IMR-90 (cell line): Measurements from ENCODE around the gene PROCA1. TPM values are rescaled to one million over a fixed set of nuclear protein-coding genes. Genes with fewer than 3 reads are reported as not detected.

Source experiments
- ATAC-seq: fragments of 200-7000 bp; cut with Tn5 transposase; 2 replicates; pipeline ENCODE4 v1.9.1; 2020; ENCODE audit warnings: low read depth, mild to moderate bottlenecking, moderate library complexity
- BruUV-seq: library from RNA; stranded (reverse); fragments of 400-500 nt; replicated peaks from 2 replicates; lab custom pipeline; 2021; lab: Mats Ljungman, UMichigan
- CTCF ChIA-PET: fragments of 300-600 bp; formaldehyde crosslinking; extraction: SDS; loops from one replicate; lab custom pipeline; 2021; ENCODE audit warnings: antibody characterized with exemption; lab: Yijun Ruan, JAX
- POLR2A ChIA-PET: fragments of 300-600 bp; sonication (Branson Sonifier 250); formaldehyde crosslinking; loops from one replicate; lab custom pipeline; 2022; ENCODE audit warnings: antibody characterized with exemption; ENCODE audit not compliant: unreplicated experiment; lab: Charles Lee
- DNase-seq: peaks from one replicate; pipeline ENCODE4 v3.0.0; 2013
- H2AFZ ChIP-seq: replicated peaks from 2 replicates; pipeline ENCODE3; 2013; ENCODE audit warnings: low read length, mild to moderate bottlenecking; ENCODE audit not compliant: poor library complexity
- H2AK5ac ChIP-seq: 2 replicates; pipeline ENCODE4 v1.6.1; 2013; ENCODE audit warnings: low read depth, low read length, inconsistent platforms
- H2AK9ac ChIP-seq: replicated peaks from 2 replicates; pipeline ENCODE3; 2013; ENCODE audit warnings: mild to moderate bottlenecking, low read depth, low read length, moderate library complexity; ENCODE audit not compliant: poor library complexity
- H2BK120ac ChIP-seq: 2 replicates; pipeline ENCODE4 v1.6.1; 2013; ENCODE audit warnings: low read depth, low read length, inconsistent platforms
- H2BK15ac ChIP-seq: 3 replicates; pipeline ENCODE4 v1.6.1; 2013; ENCODE audit warnings: low read depth, low read length, inconsistent platforms
- H2BK20ac ChIP-seq: 2 replicates; pipeline ENCODE4 v1.6.1; 2013; ENCODE audit warnings: low read depth, mild to moderate bottlenecking, inconsistent platforms, low read length, moderate library complexity
- H2BK5ac ChIP-seq: 2 replicates; pipeline ENCODE4 v1.6.1; 2013; ENCODE audit warnings: mild to moderate bottlenecking, low read depth, low read length, inconsistent platforms; ENCODE audit not compliant: poor library complexity, severe bottlenecking
- H3K14ac ChIP-seq: replicated peaks from 2 replicates; pipeline ENCODE4 v1.6.1; 2013; ENCODE audit warnings: low read depth, low read length, inconsistent platforms
- H3K18ac ChIP-seq: 2 replicates; pipeline ENCODE4 v1.6.1; 2013; ENCODE audit warnings: low read depth, low read length, control low read depth
- H3K23ac ChIP-seq: 2 replicates; pipeline ENCODE4 v1.6.1; 2013; ENCODE audit warnings: low read depth, low read length, inconsistent platforms
- H3K27ac ChIP-seq: 2 replicates; pipeline ENCODE4 v1.5.1; 2013; ENCODE audit warnings: mild to moderate bottlenecking, control low read depth, low read length; ENCODE audit not compliant: insufficient read depth
- H3K27me3 ChIP-seq: 2 replicates; pipeline ENCODE4 v1.6.1; 2013; ENCODE audit warnings: low read length; ENCODE audit not compliant: control insufficient read depth, insufficient read depth
- H3K36me3 ChIP-seq: 2 replicates; pipeline ENCODE4 v1.6.1; 2013; ENCODE audit warnings: low read length, mixed read lengths; ENCODE audit not compliant: control insufficient read depth, insufficient read depth
- H3K4ac ChIP-seq: 2 replicates; pipeline ENCODE4 v1.6.1; 2013; ENCODE audit warnings: low read depth, low read length, inconsistent platforms
- H3K4me1 ChIP-seq: 2 replicates; pipeline ENCODE4 v1.6.1; 2013; ENCODE audit warnings: low read length, mixed read lengths; ENCODE audit not compliant: control insufficient read depth, insufficient read depth
- H3K4me2 ChIP-seq: 2 replicates; pipeline ENCODE4 v1.6.1; 2013; ENCODE audit warnings: low read depth, mild to moderate bottlenecking, control low read depth, low read length, moderate library complexity
- H3K4me3 ChIP-seq: 2 replicates; pipeline ENCODE4 v1.5.1; 2013; ENCODE audit warnings: low read depth, mild to moderate bottlenecking, control low read depth, low read length, moderate library complexity; ENCODE audit not compliant: insufficient read depth
- H3K56ac ChIP-seq: 2 replicates; pipeline ENCODE4 v1.6.1; 2013; ENCODE audit warnings: low read length, inconsistent platforms; ENCODE audit not compliant: insufficient read depth; ENCODE audit errors: extremely low read depth
- H3K79me1 ChIP-seq, 2 experiments: 2 replicates each; pipeline ENCODE4 v1.6.1; 2013; ENCODE audit warnings: low read length in 2 of 2, inconsistent platforms in 1 of 2, low read depth in 1 of 2
- H3K9ac ChIP-seq: 2 replicates; pipeline ENCODE4 v1.6.1; 2013; ENCODE audit warnings: low read depth, low read length, control low read depth
- H3K9me1 ChIP-seq: 2 replicates; pipeline ENCODE4 v1.6.1; 2013; ENCODE audit warnings: low read length, inconsistent platforms; ENCODE audit not compliant: insufficient read depth
- H3K9me3 ChIP-seq: 2 replicates; pipeline ENCODE4 v1.6.1; 2013; ENCODE audit warnings: low read length; ENCODE audit not compliant: control insufficient read depth, insufficient read depth
- H4K20me1 ChIP-seq: 2 replicates; pipeline ENCODE4 v1.6.1; 2013; ENCODE audit warnings: low read length, inconsistent platforms; ENCODE audit not compliant: insufficient read depth
- H4K5ac ChIP-seq: 2 replicates; pipeline ENCODE4 v1.6.1; 2013; ENCODE audit warnings: mild to moderate bottlenecking, low read depth, low read length, control low read depth
- H4K8ac ChIP-seq, 2 experiments: 2 replicates each; pipeline ENCODE4 v1.6.1; 2013; ENCODE audit warnings: low read depth in 2 of 2, low read length in 2 of 2, control low read depth in 1 of 2, inconsistent platforms in 1 of 2
- H4K91ac ChIP-seq: 2 replicates; pipeline ENCODE4 v1.6.1; 2013; ENCODE audit warnings: low read depth, low read length, inconsistent platforms; ENCODE audit not compliant: insufficient read depth
- BHLHE40 ChIP-seq: fragments of 150-350 bp; IDR thresholded peaks from 2 replicates; pipeline ENCODE4 v1.6.1; 2016; ENCODE audit warnings: mild to moderate bottlenecking, low read depth, low read length
- CEBPB ChIP-seq: IDR thresholded peaks from 2 replicates; pipeline ENCODE4 v1.6.1; 2012; ENCODE audit warnings: low read depth, low read length, improper control_type of control experiment
- CTCF ChIP-seq: conservative IDR thresholded peaks from 2 replicates; pipeline ENCODE4 v1.5.1; 2012; ENCODE audit warnings: mild to moderate bottlenecking, low read depth, low read length, improper control_type of control experiment
- ELK1 ChIP-seq: fragments of 150-350 bp; IDR thresholded peaks from 2 replicates; pipeline ENCODE4 v1.6.1; 2016; ENCODE audit warnings: low read depth, mild to moderate bottlenecking, low read length, moderate library complexity, borderline replicate concordance
- FOS ChIP-seq: fragments of 150-350 bp; IDR thresholded peaks from 2 replicates; pipeline ENCODE4 v1.6.1; 2016; ENCODE audit warnings: low read depth, low read length
- MAFK ChIP-seq: IDR thresholded peaks from 2 replicates; pipeline ENCODE4 v1.6.1; 2012; ENCODE audit warnings: low read depth, low read length, improper control_type of control experiment
- MAZ ChIP-seq: IDR thresholded peaks from 2 replicates; pipeline ENCODE4 v1.6.1; 2012; ENCODE audit warnings: low read depth, mild to moderate bottlenecking, low read length, improper control_type of control experiment, moderate library complexity, borderline replicate concordance
- MXI1 ChIP-seq: IDR thresholded peaks from 2 replicates; pipeline ENCODE4 v1.6.1; 2012; ENCODE audit warnings: low read depth, mild to moderate bottlenecking, low read length, moderate library complexity, borderline replicate concordance
- NFE2L2 ChIP-seq: fragments of 150-350 bp; IDR thresholded peaks from 2 replicates; pipeline ENCODE4 v1.6.1; 2016; ENCODE audit warnings: low read depth, mild to moderate bottlenecking, low read length
- POLR2A ChIP-seq: IDR thresholded peaks from 2 replicates; pipeline ENCODE4 v1.6.1; 2012; ENCODE audit warnings: mild to moderate bottlenecking, low read depth, low read length
- RCOR1 ChIP-seq: IDR thresholded peaks from 2 replicates; pipeline ENCODE4 v1.6.1; 2012; ENCODE audit warnings: mild to moderate bottlenecking, low read length, improper control_type of control experiment; ENCODE audit not compliant: insufficient replicate concordance
- RFX5 ChIP-seq: IDR thresholded peaks from 2 replicates; pipeline ENCODE4 v1.8.0; 2012; ENCODE audit warnings: low read depth, mild to moderate bottlenecking, low read length, moderate library complexity
- SMC3 ChIP-seq: fragments of 150-350 bp; IDR thresholded peaks from 2 replicates; pipeline ENCODE4 v1.6.1; 2016; ENCODE audit warnings: low read depth, mild to moderate bottlenecking, antibody characterized with exemption, low read length, moderate library complexity
- USF2 ChIP-seq: fragments of 150-350 bp; IDR thresholded peaks from 2 replicates; pipeline ENCODE4 v1.6.1; 2017; ENCODE audit warnings: mild to moderate bottlenecking, antibody characterized with exemption, low read length, low read depth
- WGBS, 2 experiments: methylation state at CpG; one replicate each; pipeline versions ENCODE4 v1.1.5 to v1.1.7; 2013; ENCODE audit warnings: missing lambda C conversion rate in 2 of 2; ENCODE audit not compliant: insufficient read length in 1 of 2; ENCODE audit errors: extremely low coverage in 2 of 2; 5-methylcytosine and 5-hydroxymethylcytosine counted together
- dilution Hi-C: fragments of 300-500 bp; cut with HindIII; formaldehyde crosslinking; loops from one replicate; pipeline ENCODE4 v1.14.3; 2018; ENCODE audit warnings: low sequenced_read_pairs; ENCODE audit not compliant: unreplicated experiment
- in situ Hi-C: fragments of 300-500 bp; cut with MboI; formaldehyde crosslinking; loops from 3 replicates; pipeline ENCODE4 v1.14.3; 2019; ENCODE audit warnings: low sequenced_read_pairs, inconsistent platforms, mixed read lengths
- intact Hi-C: fragments of 100-400 bp; cut with micrococcal nuclease; formaldehyde crosslinking; loops from 2 replicates; pipeline ENCODE4 v1.10.0; 2022
- polyA plus RNA-seq, 3 experiments: library from polyadenylated mRNA; depleted of rRNA; stranded (reverse); fragments of >200 nt; gene quantifications; 2 replicates each; pipeline ENCODE4 v1.2.3, GENCODE V29; 2012; ENCODE audit warnings: low replicate concordance in 1 of 3
- total RNA-seq: library from RNA; depleted of rRNA; stranded (reverse); fragments of >200 nt; gene quantifications from 2 replicates; pipeline ENCODE4 v1.2.3, GENCODE V29; 2012

PROCA1 gene
- total and polyA plus RNA-seq, 2 of the 4 experiments (the other 2 are of a cell fraction) = 0.36 to 1.7 TPM

GRCh38 chr17:28717578-28718332, 6.1 kb upstream of the PROCA1 start, which contains the start of gene RAB34:
Gene RAB34 (minus strand): TSS chr17:28717868. CDS start chr17:28717266, 602 bp downstream.
- Histone ChIP-seq H3K56ac (peak within 1 kb of the TSS; percentile 96), H2AFZ (peak within 1 kb of the TSS; percentile 96), H3K27me3 (no peaks in the 10 kb centered on the region), H3K14ac (peak within 1 kb of the TSS; percentile 89), H2BK120ac (peak within 1 kb of the TSS; percentile 96), H3K27ac (peak within 1 kb of the TSS; percentile 98), H3K4me3 (peak within 1 kb of the TSS; percentile 80), H3K9ac (peak within 1 kb of the TSS; percentile 96), H3K18ac (peak within 1 kb of the TSS; percentile 98), H3K4ac (peak within 1 kb of the TSS; percentile 99), H2AK5ac (peak within 1 kb of the TSS; percentile 100), H3K36me3 (peaks cover 42% of the 10 kb centered on the region), H2BK20ac (peak within 1 kb of the TSS; percentile 91), H4K8ac (peak within 1 kb of the TSS; percentile 92 to 94), H2BK5ac (peak within 1 kb of the TSS; percentile 99), H3K23ac (peak within 1 kb of the TSS; percentile 95), H2BK15ac (peak within 1 kb of the TSS; percentile 99), H2AK9ac (peak within 1 kb of the TSS; percentile 99), H3K9me1 (peaks cover 19% of the 10 kb centered on the region; the same call in 1 of the 2 replicates), H3K79me1 (peaks cover 5 to 61% of the 10 kb centered on the region in 2 experiments; a peak in 3 of 4 replicates), H3K9me3 (no peaks in the 10 kb centered on the region), H4K5ac (peak within 1 kb of the TSS; percentile 97), H4K20me1 (peaks cover 44% of the 10 kb centered on the region), H4K91ac (peak within 1 kb of the TSS; percentile 96), H3K4me2 (peak within 1 kb of the TSS; percentile 97), H3K4me1 (peaks cover 13% of the 10 kb centered on the region)
- ATAC-seq = peak; percentile 55
- in situ Hi-C loops (no loop called here), intact Hi-C loops (no loop called here), dilution Hi-C loops (no loop called here)
- DNase-seq = peak; percentile 89
- 0% methylated on average over 17 of the region's 60 CpGs; no CpG with 5 or more reads in 1 of the 2 experiments for WGBS, 2 experiments
- CTCF ChIA-PET = no interaction called here
- POLR2A ChIA-PET = no interaction called here
- BruUV-seq = no TSS peak
- TF ChIP-seq USF2 (no peak), RFX5 (no peak), MXI1 (peak; percentile 39; the same call in 1 of the 2 replicates), FOS (peak; percentile 84), RCOR1 (no peak), NFE2L2 (no peak), SMC3 (no peak), ELK1 (no peak), MAZ (peak; percentile 40; the same call in 1 of the 2 replicates), CTCF (peak; percentile 45), CEBPB (no peak), MAFK (no peak), POLR2A (peak; percentile 76), BHLHE40 (no peak)
